BE2C (cell line): ENCODE data around the gene PTPRCAP.

Experiments
- DNase-seq: peaks from one replicate; pipeline ENCODE4 v3.0.0-alpha.2; 2020
- H3K27me3 ChIP-seq: fragments of 250-450 bp; sonication (Bioruptor Pico); 2 replicates; pipeline ENCODE4 v1.5.1; 2020; ENCODE audit warnings: mild to moderate bottlenecking
- H3K36me3 ChIP-seq: fragments of 250-450 bp; sonication (Bioruptor Pico); 2 replicates; pipeline ENCODE4 v1.5.1; 2020; ENCODE audit warnings: mild to moderate bottlenecking
- H3K4me1 ChIP-seq: fragments of 250-450 bp; sonication (Bioruptor Pico); 2 replicates; pipeline ENCODE4 v1.5.1; 2020
- H3K4me3 ChIP-seq: 2 replicates; pipeline ENCODE4 v1.5.1; 2011; ENCODE audit warnings: low read depth, low read length
- H3K9me3 ChIP-seq: fragments of 250-450 bp; sonication (Bioruptor Pico); 2 replicates; pipeline ENCODE4 v1.5.1; 2020
- CTCF ChIP-seq: IDR thresholded peaks from 2 replicates; pipeline ENCODE4 v1.5.1; 2012; ENCODE audit warnings: mild to moderate bottlenecking, low read depth, low read length

Gene PTPRCAP

GRCh38 chr11:67410984-67411784 is 26.3 kb downstream of the PTPRCAP start:
- Histone ChIP-seq H3K27me3 (no peaks in the 10 kb centered on the region), H3K36me3 (no peaks in the 10 kb centered on the region), H3K4me3 (no peak overlapping the region), H3K9me3 (no peaks in the 10 kb centered on the region), H3K4me1 (peaks cover 5% of the 10 kb centered on the region; the same call in 1 of the 2 replicates)
- no peak for DNase-seq
- TF ChIP-seq CTCF: no peak

GRCh38 chr11:67410369-67410831 is 27.1 kb downstream of the PTPRCAP start:
- no peak for TF ChIP-seq CTCF

GRCh38 chr11:67409781-67410368 is 27.6 kb downstream of the PTPRCAP start:
- H3K36me3 ChIP-seq: no peaks in the 10 kb centered on the region
- no peaks in the 10 kb centered on the region for H3K9me3 ChIP-seq
- no peaks in the 10 kb centered on the region for H3K27me3 ChIP-seq
- no peak overlapping the region for H3K4me3 ChIP-seq
- peaks cover 5% of the 10 kb centered on the region; the same call in 1 of the 2 replicates for H3K4me1 ChIP-seq
- DNase-seq: no peak
- TF ChIP-seq CTCF: no peak

More at GRCh38 chr11:67410369-67410831, 27.1 kb downstream of the PTPRCAP start:
- no peak for DNase-seq
- no peak overlapping the region for H3K4me3 ChIP-seq
- peaks cover 5% of the 10 kb centered on the region; the same call in 1 of the 2 replicates for H3K4me1 ChIP-seq
- H3K27me3 ChIP-seq: no peaks in the 10 kb centered on the region
- no peaks in the 10 kb centered on the region for H3K9me3 ChIP-seq
- H3K36me3 ChIP-seq: no peaks in the 10 kb centered on the region

DNA sequence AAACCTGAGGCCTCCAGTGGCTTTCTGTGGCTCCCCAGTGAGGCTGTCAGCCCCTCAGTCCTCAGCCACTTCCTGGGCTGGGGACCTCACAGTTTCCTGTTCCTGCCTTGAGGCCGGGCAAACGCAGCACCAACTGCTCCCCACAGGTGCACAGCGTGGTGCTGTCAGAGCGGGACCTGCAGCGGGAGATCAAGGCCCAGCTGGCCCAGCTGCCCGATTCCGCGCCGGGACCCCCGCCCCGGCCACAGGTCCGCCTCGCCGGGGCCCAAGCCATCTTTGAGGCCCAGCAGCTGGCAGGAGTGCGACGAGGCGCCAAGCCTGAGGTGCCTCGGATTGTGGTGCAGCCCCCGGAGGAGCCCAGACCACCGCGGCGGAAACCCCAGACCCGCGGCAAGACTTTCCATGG is 28.2 kb downstream of the PTPRCAP start:
- Histone ChIP-seq H3K4me1 (peaks cover 5% of the 10 kb centered on the region; the same call in 1 of the 2 replicates), H3K36me3 (no peaks in the 10 kb centered on the region), H3K27me3 (no peaks in the 10 kb centered on the region), H3K4me3 (no peak overlapping the region), H3K9me3 (no peaks in the 10 kb centered on the region)
- no peak for DNase-seq
- TF ChIP-seq CTCF: no peak

DNA sequence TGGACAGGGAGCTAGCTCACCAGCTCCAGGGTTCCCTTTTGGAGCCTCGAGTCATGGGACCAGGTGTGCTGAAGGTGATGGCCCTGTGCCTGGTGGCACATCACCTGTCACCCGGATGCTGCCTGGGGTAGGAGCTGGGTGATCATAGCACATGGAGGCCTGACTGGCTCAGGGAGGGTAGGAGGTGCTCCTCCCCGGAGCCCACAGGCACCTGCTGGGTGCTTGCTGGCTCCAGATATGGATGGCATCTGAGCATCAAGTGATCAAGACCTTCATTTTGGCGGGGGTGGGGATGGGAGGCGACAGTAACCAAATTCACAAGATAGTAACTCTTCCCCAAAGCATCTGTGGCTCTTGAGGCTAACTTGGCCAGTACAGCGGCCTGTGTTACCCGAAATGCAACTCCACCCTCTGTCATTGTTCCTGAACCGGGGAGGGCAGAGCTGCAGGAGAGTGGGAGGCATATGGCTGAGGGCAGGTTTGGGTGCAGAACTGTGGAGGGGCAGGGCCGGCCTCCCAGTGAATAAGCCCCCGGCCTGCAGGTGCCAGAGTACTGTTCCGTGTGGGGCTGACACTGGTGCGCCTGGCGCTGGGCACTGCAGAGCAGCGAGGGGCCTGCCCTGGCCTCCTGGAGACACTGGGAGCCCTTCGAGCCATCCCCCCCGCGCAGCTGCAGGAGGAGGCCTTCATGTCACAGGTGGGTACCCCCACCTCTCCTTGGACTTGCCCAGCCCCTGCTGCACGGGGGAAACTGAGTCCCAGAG is 28.9 kb downstream of the PTPRCAP start:
- H3K27me3 ChIP-seq: no peaks in the 10 kb centered on the region
- no peaks in the 10 kb centered on the region for H3K9me3 ChIP-seq
- no peak for TF ChIP-seq CTCF
- H3K4me3 ChIP-seq: no peak overlapping the region
- H3K36me3 ChIP-seq: no peaks in the 10 kb centered on the region
- no peak for DNase-seq
- H3K4me1 ChIP-seq: peaks cover 5% of the 10 kb centered on the region; the same call in 1 of the 2 replicates
